H1 (cell line): Measurements from ENCODE around the gene C1QTNF7. TPM values are rescaled to one million over a fixed set of nuclear protein-coding genes. Genes with fewer than 3 reads are reported as not detected.

Source experiments
- CTCF ChIA-PET: fragments of 300-600 bp; sonication (Branson Sonifier 250); formaldehyde crosslinking; loops from one replicate; lab custom pipeline; 2021; ENCODE audit not compliant: partially characterized antibody; lab: Charles Lee
- POLR2A ChIA-PET: fragments of 300-600 bp; sonication (Branson Sonifier 250); formaldehyde crosslinking; loops from one replicate; lab custom pipeline; 2021; ENCODE audit warnings: inconsistent platforms; ENCODE audit not compliant: partially characterized antibody; lab: Charles Lee
- DNase-seq, 2 experiments: peaks; one replicate each; pipeline versions ENCODE4 v3.0.0 to v3.0.0-alpha.2; 2010 to 2022; ENCODE audit warnings: low spot score in 2 of 2, low read depth in 1 of 2, mixed read lengths in 1 of 2
- FAIRE-seq: peaks from 2 replicates; lab custom pipeline; 2011; peaks lifted over from hg19 to GRCh38; lab: Jason Lieb, UNC
- H2AFZ ChIP-seq: 2 replicates; pipeline ENCODE4 v1.8.1; 2012; ENCODE audit warnings: low read length, inconsistent platforms
- H2AK5ac ChIP-seq: 2 replicates; pipeline ENCODE4 v1.6.1; 2013; ENCODE audit warnings: low read depth, low read length
- H2BK120ac ChIP-seq: replicated peaks from 2 replicates; pipeline ENCODE3; 2013; ENCODE audit warnings: low read depth, low read length, inconsistent platforms
- H2BK12ac ChIP-seq: 2 replicates; pipeline ENCODE4 v1.6.1; 2013; ENCODE audit warnings: low read depth, low read length
- H2BK15ac ChIP-seq: 2 replicates; pipeline ENCODE4 v1.6.1; 2013; ENCODE audit warnings: low read length
- H2BK20ac ChIP-seq: 2 replicates; pipeline ENCODE4 v1.6.1; 2013; ENCODE audit warnings: low read length
- H2BK5ac ChIP-seq: 2 replicates; pipeline ENCODE4 v1.6.1; 2013; ENCODE audit warnings: low read depth, low read length
- H3K14ac ChIP-seq: 2 replicates; pipeline ENCODE4 v1.6.1; 2013; ENCODE audit warnings: inconsistent platforms; ENCODE audit not compliant: insufficient read length
- H3K18ac ChIP-seq: 2 replicates; pipeline ENCODE4 v1.6.1; 2013; ENCODE audit warnings: low read length; ENCODE audit errors: extremely low read depth
- H3K23ac ChIP-seq: 2 replicates; pipeline ENCODE4 v1.6.1; 2013; ENCODE audit warnings: inconsistent platforms; ENCODE audit not compliant: insufficient read length
- H3K23me2 ChIP-seq: 2 replicates; pipeline ENCODE4 v1.6.1; 2013; ENCODE audit warnings: low read depth, low read length
- H3K27ac ChIP-seq: 2 replicates; pipeline ENCODE4 v1.6.1; 2011; ENCODE audit warnings: low read depth, low read length, inconsistent platforms
- H3K27me3 ChIP-seq, 4 experiments: replicated peaks in 1 of 4; 1 replicate in 1 of 4; 2 replicates in 3 of 4; pipeline versions ENCODE4 v1.6.1 to v1.8.1; 2011 to 2013; ENCODE audit warnings: low read length in 3 of 4, mild to moderate bottlenecking in 3 of 4, inconsistent platforms in 2 of 4, mixed read lengths in 2 of 4, moderate library complexity in 1 of 4; ENCODE audit not compliant: control insufficient read depth in 3 of 4, insufficient read depth in 3 of 4; ENCODE audit errors: extremely low read depth in 1 of 4
- H3K36me3 ChIP-seq, 4 experiments: 2 replicates each; pipeline versions ENCODE4 v1.6.1 to v1.8.1; 2011 to 2013; ENCODE audit warnings: mild to moderate bottlenecking in 4 of 4, low read length in 3 of 4, moderate library complexity in 2 of 4, control low read depth in 1 of 4, inconsistent platforms in 1 of 4; ENCODE audit not compliant: insufficient read depth in 4 of 4, control insufficient read depth in 2 of 4
- H3K4ac ChIP-seq: replicated peaks from 2 replicates; pipeline ENCODE3; 2013; ENCODE audit warnings: low read length, low read depth, mixed read lengths, inconsistent platforms; ENCODE audit not compliant: insufficient read length
- H3K4me1 ChIP-seq, 4 experiments: replicated peaks in 1 of 4; 1 replicate in 1 of 4; 2 replicates in 3 of 4; pipeline versions ENCODE4 v1.6.1 to v1.8.1; 2011 to 2013; ENCODE audit warnings: low read length in 3 of 4, inconsistent platforms in 2 of 4, mixed read lengths in 1 of 4; ENCODE audit not compliant: insufficient read depth in 4 of 4, control insufficient read depth in 3 of 4
- H3K4me2 ChIP-seq, 2 experiments: 2 replicates each; pipeline versions ENCODE4 v1.6.1 to v1.8.1; 2011 to 2013; ENCODE audit warnings: low read depth in 2 of 2, low read length in 2 of 2, control low read depth in 1 of 2, inconsistent platforms in 1 of 2, mild to moderate bottlenecking in 1 of 2; ENCODE audit not compliant: insufficient read depth in 1 of 2
- H3K4me3 ChIP-seq, 4 experiments: fragments of 200-600, 300-600 bp in 1 of 4; sonication (generic), shearing (Covaris generic), sonication (Bioruptor Twin) in 1 of 4; 2 replicates each; pipeline versions ENCODE4 v1.5.1 to v1.8.1; 2011 to 2016; ENCODE audit warnings: low read length in 4 of 4, low read depth in 3 of 4, control low read depth in 2 of 4, inconsistent platforms in 2 of 4, mild to moderate bottlenecking in 2 of 4, mixed read lengths in 1 of 4, moderate library complexity in 1 of 4; ENCODE audit not compliant: insufficient read depth in 2 of 4; ENCODE audit errors: extremely low read depth in 1 of 4
- H3K56ac ChIP-seq: replicated peaks from 2 replicates; pipeline ENCODE3; 2013; ENCODE audit warnings: low read depth, mild to moderate bottlenecking, mixed read lengths, low read length, inconsistent platforms; ENCODE audit not compliant: insufficient read length
- H3K79me1 ChIP-seq: 2 replicates; pipeline ENCODE4 v1.6.1; 2013; ENCODE audit warnings: low read depth, low read length, control low read depth
- H3K79me2 ChIP-seq, 2 experiments: 2 replicates each; pipeline versions ENCODE4 v1.6.1 to v1.8.1; 2012 to 2013; ENCODE audit warnings: low read length in 2 of 2, mild to moderate bottlenecking in 2 of 2, inconsistent platforms in 1 of 2; ENCODE audit not compliant: insufficient read depth in 2 of 2, control insufficient read depth in 1 of 2
- H3K9ac ChIP-seq, 4 experiments: replicated peaks in 1 of 4; 1 replicate in 1 of 4; 2 replicates in 3 of 4; pipeline versions ENCODE4 v1.6.1 to v1.8.1; 2011 to 2013; ENCODE audit warnings: low read depth in 3 of 4, low read length in 3 of 4, control low read depth in 2 of 4, mild to moderate bottlenecking in 2 of 4, moderate library complexity in 2 of 4, inconsistent platforms in 1 of 4; ENCODE audit errors: extremely low read depth in 1 of 4
- H3K9me3 ChIP-seq, 2 experiments: 2 replicates each; pipeline versions ENCODE4 v1.6.1 to v1.8.1; 2012 to 2013; ENCODE audit warnings: mild to moderate bottlenecking in 2 of 2, moderate library complexity in 2 of 2, control low read depth in 1 of 2, inconsistent platforms in 1 of 2, low read depth in 1 of 2, low read length in 1 of 2, mixed read lengths in 1 of 2; ENCODE audit not compliant: insufficient read depth in 2 of 2
- H4K20me1 ChIP-seq, 2 experiments: replicated peaks in 1 of 2; 2 replicates each; pipeline versions ENCODE3 to v1.8.1; 2011 to 2013; ENCODE audit warnings: inconsistent platforms in 2 of 2, low read length in 2 of 2, mild to moderate bottlenecking in 1 of 2; ENCODE audit not compliant: insufficient read depth in 2 of 2, control insufficient read depth in 1 of 2
- H4K5ac ChIP-seq: 2 replicates; pipeline ENCODE4 v1.6.1; 2013; ENCODE audit warnings: low read length, low read depth, mixed read lengths, inconsistent platforms; ENCODE audit not compliant: insufficient read length
- H4K8ac ChIP-seq: 2 replicates; pipeline ENCODE4 v1.8.0; 2013; ENCODE audit warnings: mild to moderate bottlenecking, moderate library complexity, low read length, inconsistent platforms; ENCODE audit not compliant: insufficient read depth; ENCODE audit errors: extremely low read depth
- H4K91ac ChIP-seq: replicated peaks from 2 replicates; pipeline ENCODE3; 2013; ENCODE audit warnings: low read length, mixed read lengths, inconsistent platforms; ENCODE audit not compliant: insufficient read length
- CHD7 ChIP-seq: fragments of 300-600 bp; sonication (generic); IDR thresholded peaks from 2 replicates; pipeline ENCODE4 v1.7.1; 2012; ENCODE audit warnings: low read length, moderate library complexity, mild to moderate bottlenecking, inconsistent platforms; ENCODE audit not compliant: insufficient replicate concordance
- YY1 ChIP-seq: IDR thresholded peaks from 2 replicates; pipeline ENCODE4 v1.6.1; 2011; ENCODE audit warnings: low read depth, mild to moderate bottlenecking, low read length
- polyA plus RNA-seq, 7 experiments: library from polyadenylated mRNA; depleted of rRNA in 3 of 7; stranded (reverse) in 5 of 7; unstranded in 2 of 7; fragments of >200 nt in 5 of 7; fragments of 200-250 nt in 2 of 7; gene quantifications; 1 replicate in 5 of 7; 2 replicates in 1 of 7; 4 replicates in 1 of 7; pipeline versions ENCODE4 v1.2.1 to v1.2.3, GENCODE V29; 2011 to 2013; ENCODE audit warnings: missing spikeins in 2 of 7, mixed read lengths in 2 of 7
- total RNA-seq: library from RNA; stranded (reverse); fragmentation: NEBNext Ultra II Directional; extraction: Animal tissue kit (Norgen Biotek cat#: 25700); gene quantifications from 2 replicates; pipeline ENCODE4 v1.2.1, GENCODE V29; 2021

C1QTNF7 gene
- total and polyA plus RNA-seq, 2 of the 8 experiments (the other 6 are each of a cell fraction or from before 2014, with no cell fraction given), result not detected

GRCh38 chr4:15417233-15417660 lies 10.6 kb upstream of the C1QTNF7 start:
- no peak overlapping the region for H3K18ac ChIP-seq
- H2AK5ac ChIP-seq, result no peak overlapping the region
- ChIA-PET POLR2A (no interaction called here), CTCF (no interaction called here)
- H4K5ac ChIP-seq, result no peak overlapping the region
- H3K79me2 ChIP-seq, result no peaks in the 10 kb centered on the region
- H3K36me3 ChIP-seq, result no peaks in the 10 kb centered on the region
- no peak for DNase-seq
- no peak overlapping the region for H2BK20ac ChIP-seq
- no peaks in the 10 kb centered on the region for H3K79me1 ChIP-seq
- no peak overlapping the region for H3K4ac ChIP-seq
- H3K4me2 ChIP-seq, result no peak overlapping the region
- no peak overlapping the region for H3K27ac ChIP-seq
- H4K91ac ChIP-seq, result no peak overlapping the region
- H2AFZ ChIP-seq, result no peak overlapping the region
- no peak overlapping the region for H2BK120ac ChIP-seq
- H3K23ac ChIP-seq, result no peak overlapping the region
- no peak overlapping the region for H3K56ac ChIP-seq
- no peak overlapping the region for H4K8ac ChIP-seq
- no peak overlapping the region for H2BK12ac ChIP-seq
- H3K27me3 ChIP-seq, result no peaks in the 10 kb centered on the region
- H2BK15ac ChIP-seq, result no peak overlapping the region
- H3K4me1 ChIP-seq, result 0 out of 7 replicates have a peak, but pooled peaks cover 0 to 2% (median 0%) of the 10 kb centered on the region in 4 experiments
- H2BK5ac ChIP-seq, result no peak overlapping the region
- H3K9me3 ChIP-seq, result no peaks in the 10 kb centered on the region
- no peak overlapping the region for H3K14ac ChIP-seq
- H3K9ac ChIP-seq, result no peak overlapping the region
- H3K4me3 ChIP-seq, result no peak overlapping the region
- FAIRE-seq, result no peak
- no peaks in the 10 kb centered on the region for H3K23me2 ChIP-seq
- H4K20me1 ChIP-seq, result no peaks in the 10 kb centered on the region
- TF ChIP-seq CHD7, result no peak
- no peak for TF ChIP-seq YY1
